GM21381 (cell line): ENCODE results near the gene NKAPL.

Source experiments
- ATAC-seq: cut with Tn5 transposase; IDR thresholded peaks from one replicate; pipeline ENCODE4 v1.9.1; 2021; ENCODE audit warnings: mild to moderate bottlenecking, moderate library complexity; ENCODE audit not compliant: unreplicated experiment

Gene NKAPL

GRCh38 chr6:28245206-28245941 lies 13.7 kb upstream of the NKAPL start:
- no peak for ATAC-seq

- no peak for ATAC-seq
Observed at GRCh38 chr6:28248916-28249315, 10.2 kb upstream of the NKAPL start.

- ATAC-seq: no peak
Observed at GRCh38 chr6:28250747-28251146, 8.3 kb upstream of the NKAPL start.

GRCh38 chr6:28251661-28252008 lies 7.5 kb upstream of the NKAPL start:
- ATAC-seq: peak; percentile 44

- ATAC-seq: peak; percentile 76
Observed at GRCh38 chr6:28252009-28252975, 6.8 kb upstream of the NKAPL start, which contains the start of gene ZKSCAN4. ZKSCAN4 (minus strand) TSS chr6:28252269; CDS start chr6:28251980, 289 bp downstream.

- ATAC-seq: no peak
Observed at GRCh38 chr6:28254121-28254519, 5.0 kb upstream of the NKAPL start.

GRCh38 chr6:28257042-28257441 lies 2.1 kb upstream of the NKAPL start:
- no peak for ATAC-seq

GRCh38 chr6:28263922-28264321 lies 4.8 kb downstream of the NKAPL start:
- no peak for ATAC-seq

- no peak for ATAC-seq
Observed at GRCh38 chr6:28264834-28265401, 5.8 kb downstream of the NKAPL start.

- ATAC-seq: no peak
Observed at GRCh38 chr6:28266563-28266961, 7.5 kb downstream of the NKAPL start.

GRCh38 chr6:28266962-28267694 lies 8.0 kb downstream of the NKAPL start, which contains the start of gene ZSCAN26:
ZSCAN26 (plus strand) TSS chr6:28267143; CDS start chr6:28271920, 4,777 bp downstream.
- ATAC-seq: peak; percentile 86

GRCh38 chr6:28267695-28268059 lies 8.6 kb downstream of the NKAPL start:
- ATAC-seq: no peak

GRCh38 chr6:28269492-28269891 lies 10.4 kb downstream of the NKAPL start:
- ATAC-seq: no peak

- ATAC-seq: no peak
Observed at GRCh38 chr6:28274888-28275287, 15.8 kb downstream of the NKAPL start.

- no peak for ATAC-seq
Observed at GRCh38 chr6:28277746-28278145, 18.6 kb downstream of the NKAPL start.

GRCh38 chr6:28280595-28281287 lies 21.6 kb downstream of the NKAPL start:
- no peak for ATAC-seq

GRCh38 chr6:28281288-28282064 lies 22.4 kb downstream of the NKAPL start, which contains the start of gene PGBD1:
PGBD1 (plus strand) TSS chr6:28281572; CDS start chr6:28283814, 2,242 bp downstream.
- peak; percentile 84 for ATAC-seq

- ATAC-seq: no peak
Observed at GRCh38 chr6:28282926-28283325, 23.8 kb downstream of the NKAPL start.

GRCh38 chr6:28291573-28291972 lies 32.5 kb downstream of the NKAPL start:
- ATAC-seq: no peak
